HepG2 (cell line): ENCODE results near the gene SLAMF6. TPM values are rescaled to one million over a fixed set of nuclear protein-coding genes. Genes with fewer than 3 reads are reported as not detected.

Experiments used
- CREM ChIP-seq, 2 experiments: sonication (generic) in 1 of 2; formaldehyde crosslinking in 1 of 2; IDR thresholded peaks; 2 replicates each; pipeline versions ENCODE4 v1.4.0 to v1.6.1; 2016 to 2020; ENCODE audit warnings: antibody characterized with exemption in 1 of 2, mild to moderate bottlenecking in 1 of 2, missing genetic modification reagents in 1 of 2
- FOXP1 ChIP-seq, 2 experiments: fragments of 450-650 bp in 1 of 2; IDR thresholded peaks; 2 replicates each; pipeline ENCODE4 v1.6.1; 2017 to 2018; ENCODE audit warnings: antibody characterized with exemption in 1 of 2
- KDM6A ChIP-seq: IDR thresholded peaks from 2 replicates; pipeline ENCODE4 v1.6.1; 2016; ENCODE audit warnings: low read depth
- KLF15 ChIP-seq: sonication (generic); formaldehyde crosslinking; IDR thresholded peaks from 2 replicates; pipeline ENCODE4 v1.8.1; 2023; ENCODE audit warnings: borderline replicate concordance, mild to moderate bottlenecking, inconsistent platforms, missing genetic modification reagents, mixed read lengths
- KLF6 ChIP-seq: IDR thresholded peaks from 2 replicates; pipeline ENCODE4 v1.8.0; 2016; ENCODE audit warnings: missing biosample characterization, missing genetic modification reagents
- LCORL ChIP-seq, 2 experiments: fragments of 450-650 bp in 1 of 2; sonication (generic) in 1 of 2; formaldehyde crosslinking in 1 of 2; IDR thresholded peaks; 2 replicates each; pipeline versions ENCODE4 v1.5.0 to v1.6.1; 2017 to 2020; ENCODE audit warnings: antibody characterized with exemption in 1 of 2, missing genetic modification reagents in 1 of 2
- PRPF4 ChIP-seq: fragments of 200-400 bp; formaldehyde crosslinking; IDR thresholded peaks from 2 replicates; pipeline ENCODE4 v1.6.1; 2016; ENCODE audit warnings: low read length, low read depth; ENCODE audit not compliant: poor library complexity, severe bottlenecking
- RFX5 ChIP-seq: IDR thresholded peaks from 2 replicates; pipeline ENCODE4 v1.6.1; 2011; ENCODE audit warnings: low read depth, low read length, improper control_type of control experiment
- SAFB2 ChIP-seq: sonication (generic); formaldehyde crosslinking; IDR thresholded peaks from 2 replicates; pipeline ENCODE4 v1.5.1; 2020; ENCODE audit warnings: missing genetic modification reagents, low read depth, mild to moderate bottlenecking, borderline replicate concordance
- ZNF263 ChIP-seq: sonication (generic); formaldehyde crosslinking; IDR thresholded peaks from 2 replicates; pipeline ENCODE4 v1.4.0; 2020; ENCODE audit warnings: missing genetic modification reagents
- ZNF746 ChIP-seq: sonication (generic); formaldehyde crosslinking; IDR thresholded peaks from 2 replicates; pipeline ENCODE4 v1.8.0; 2022; ENCODE audit warnings: mild to moderate bottlenecking, missing genetic modification reagents
- polyA plus RNA-seq, 8 experiments: library from polyadenylated mRNA; depleted of rRNA in 3 of 8; stranded (reverse) in 7 of 8; unstranded in 1 of 8; fragments of >200 nt; fragmentation: Illumina TruSeq in 4 of 8; extraction: Trizol in 4 of 8; gene quantifications; 2 replicates each; pipeline versions ENCODE4 v1.2.1 to v1.2.3, GENCODE V29; 2011 to 2016; ENCODE audit warnings: low read depth in 4 of 8, missing spikeins in 1 of 8, mixed read lengths in 1 of 8; ENCODE audit not compliant: insufficient read depth in 1 of 8
- total RNA-seq, 5 experiments: library from RNA; depleted of rRNA; stranded (reverse); fragments of >200 nt; fragmentation: Illumina TruSeq; extraction: Trizol; gene quantifications; 2 replicates each; pipeline ENCODE4 v1.2.3, GENCODE V29; 2016; ENCODE audit warnings: low read depth in 1 of 5
- TF ChIP-seq, protein P1 (sequence below): sonication (generic); formaldehyde crosslinking; conservative IDR thresholded peaks from 2 replicates; pipeline ENCODE4 v1.4.0; 2020; ENCODE audit warnings: mild to moderate bottlenecking, missing genetic modification reagents, moderate library complexity
- TF ChIP-seq, protein P2 (sequence below): sonication (generic); formaldehyde crosslinking; IDR thresholded peaks from 2 replicates; pipeline ENCODE4 v1.5.0; 2020; ENCODE audit warnings: missing genetic modification reagents
- TF ChIP-seq, protein P3 (sequence below): sonication (generic); formaldehyde crosslinking; IDR thresholded peaks from 2 replicates; pipeline ENCODE4 v1.4.0; 2020; ENCODE audit warnings: missing genetic modification reagents, borderline replicate concordance
- TF ChIP-seq, protein P4 (sequence below): sonication (generic); formaldehyde crosslinking; IDR thresholded peaks from 2 replicates; pipeline ENCODE4 v1.5.1; 2020; ENCODE audit warnings: missing genetic modification reagents, mild to moderate bottlenecking, borderline replicate concordance
- TF ChIP-seq, protein P5 (sequence below): sonication (generic); formaldehyde crosslinking; IDR thresholded peaks from 2 replicates; pipeline ENCODE4 v1.4.0; 2020; ENCODE audit warnings: mild to moderate bottlenecking, missing genetic modification reagents, borderline replicate concordance

The SLAMF6 gene
- total and polyA plus RNA-seq, 2 of the 13 experiments (the other 11 are each of a cell fraction or from before 2014, with no cell fraction given), result not detected

DNA sequence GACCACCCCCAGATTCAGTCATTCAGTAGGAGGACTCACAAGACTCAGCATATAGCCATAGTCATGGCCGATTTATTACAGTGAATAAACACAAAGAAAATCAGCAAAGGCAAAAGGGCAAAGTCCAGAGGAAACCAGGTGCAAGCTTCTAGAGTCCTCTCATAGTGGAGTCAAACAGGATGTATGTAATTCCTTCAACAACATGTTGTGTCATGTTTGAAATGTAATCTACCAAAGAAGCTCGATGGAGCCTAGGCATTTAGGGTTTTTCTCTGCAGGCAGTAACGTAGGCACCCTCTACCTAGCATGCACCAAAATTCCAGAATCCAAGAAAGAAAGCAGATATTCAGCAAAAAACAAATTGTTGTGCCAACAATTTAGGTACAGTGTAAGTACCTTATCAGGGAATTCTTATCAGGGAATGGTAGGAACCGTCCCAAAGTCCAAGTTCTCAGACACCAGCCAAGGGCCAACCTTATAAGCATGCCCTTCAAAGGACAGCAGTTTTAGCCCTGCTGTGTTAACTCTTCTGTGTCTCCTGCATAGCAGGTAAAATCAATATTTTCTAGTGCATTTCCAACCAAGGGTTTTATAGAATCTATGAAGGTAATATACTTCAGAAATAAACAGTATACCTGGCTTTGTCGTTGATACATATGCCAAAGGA is 16.1 kb upstream of the SLAMF6 start (continued):
- TF ChIP-seq, protein P1, sequence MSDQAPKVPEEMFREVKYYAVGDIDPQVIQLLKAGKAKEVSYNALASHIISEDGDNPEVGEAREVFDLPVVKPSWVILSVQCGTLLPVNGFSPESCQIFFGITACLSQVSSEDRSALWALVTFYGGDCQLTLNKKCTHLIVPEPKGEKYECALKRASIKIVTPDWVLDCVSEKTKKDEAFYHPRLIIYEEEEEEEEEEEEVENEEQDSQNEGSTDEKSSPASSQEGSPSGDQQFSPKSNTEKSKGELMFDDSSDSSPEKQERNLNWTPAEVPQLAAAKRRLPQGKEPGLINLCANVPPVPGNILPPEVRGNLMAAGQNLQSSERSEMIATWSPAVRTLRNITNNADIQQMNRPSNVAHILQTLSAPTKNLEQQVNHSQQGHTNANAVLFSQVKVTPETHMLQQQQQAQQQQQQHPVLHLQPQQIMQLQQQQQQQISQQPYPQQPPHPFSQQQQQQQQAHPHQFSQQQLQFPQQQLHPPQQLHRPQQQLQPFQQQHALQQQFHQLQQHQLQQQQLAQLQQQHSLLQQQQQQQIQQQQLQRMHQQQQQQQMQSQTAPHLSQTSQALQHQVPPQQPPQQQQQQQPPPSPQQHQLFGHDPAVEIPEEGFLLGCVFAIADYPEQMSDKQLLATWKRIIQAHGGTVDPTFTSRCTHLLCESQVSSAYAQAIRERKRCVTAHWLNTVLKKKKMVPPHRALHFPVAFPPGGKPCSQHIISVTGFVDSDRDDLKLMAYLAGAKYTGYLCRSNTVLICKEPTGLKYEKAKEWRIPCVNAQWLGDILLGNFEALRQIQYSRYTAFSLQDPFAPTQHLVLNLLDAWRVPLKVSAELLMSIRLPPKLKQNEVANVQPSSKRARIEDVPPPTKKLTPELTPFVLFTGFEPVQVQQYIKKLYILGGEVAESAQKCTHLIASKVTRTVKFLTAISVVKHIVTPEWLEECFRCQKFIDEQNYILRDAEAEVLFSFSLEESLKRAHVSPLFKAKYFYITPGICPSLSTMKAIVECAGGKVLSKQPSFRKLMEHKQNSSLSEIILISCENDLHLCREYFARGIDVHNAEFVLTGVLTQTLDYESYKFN (CRISPR knock-in tag), result peak; percentile 67
- TF ChIP-seq, protein P2, sequence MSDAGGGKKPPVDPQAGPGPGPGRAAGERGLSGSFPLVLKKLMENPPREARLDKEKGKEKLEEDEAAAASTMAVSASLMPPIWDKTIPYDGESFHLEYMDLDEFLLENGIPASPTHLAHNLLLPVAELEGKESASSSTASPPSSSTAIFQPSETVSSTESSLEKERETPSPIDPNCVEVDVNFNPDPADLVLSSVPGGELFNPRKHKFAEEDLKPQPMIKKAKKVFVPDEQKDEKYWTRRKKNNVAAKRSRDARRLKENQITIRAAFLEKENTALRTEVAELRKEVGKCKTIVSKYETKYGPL (CRISPR knock-in tag), result no peak
- TF ChIP-seq PRPF4 (no peak), FOXP1 (IDR thresholded peaks at IDR 0.05) (no peak), FOXP1 (CRISPR knock-in tag; IDR thresholded peaks at IDR 0.05) (0 out of 2 replicates have a peak, but pooled peaks have one; percentile 5), KLF15 (CRISPR knock-in tag) (no peak), RFX5 (no peak), LCORL (IDR thresholded peaks at IDR 0.05) (no peak), LCORL (CRISPR knock-in tag; IDR thresholded peaks at IDR 0.05) (0 out of 2 replicates have a peak, but pooled peaks have one; percentile 26), KDM6A (CRISPR knock-in tag) (peak; percentile 20; the same call in 1 of the 2 replicates), ZNF746 (CRISPR knock-in tag) (no peak), ZNF263 (no peak; the same call in 1 of the 2 replicates), CREM (IDR thresholded peaks at IDR 0.05) (peak; percentile 28; the same call in 1 of the 2 replicates), CREM (CRISPR knock-in tag; IDR thresholded peaks at IDR 0.05) (no peak), KLF6 (CRISPR knock-in tag) (no peak), SAFB2 (CRISPR knock-in tag) (no peak)
- TF ChIP-seq, protein P3, sequence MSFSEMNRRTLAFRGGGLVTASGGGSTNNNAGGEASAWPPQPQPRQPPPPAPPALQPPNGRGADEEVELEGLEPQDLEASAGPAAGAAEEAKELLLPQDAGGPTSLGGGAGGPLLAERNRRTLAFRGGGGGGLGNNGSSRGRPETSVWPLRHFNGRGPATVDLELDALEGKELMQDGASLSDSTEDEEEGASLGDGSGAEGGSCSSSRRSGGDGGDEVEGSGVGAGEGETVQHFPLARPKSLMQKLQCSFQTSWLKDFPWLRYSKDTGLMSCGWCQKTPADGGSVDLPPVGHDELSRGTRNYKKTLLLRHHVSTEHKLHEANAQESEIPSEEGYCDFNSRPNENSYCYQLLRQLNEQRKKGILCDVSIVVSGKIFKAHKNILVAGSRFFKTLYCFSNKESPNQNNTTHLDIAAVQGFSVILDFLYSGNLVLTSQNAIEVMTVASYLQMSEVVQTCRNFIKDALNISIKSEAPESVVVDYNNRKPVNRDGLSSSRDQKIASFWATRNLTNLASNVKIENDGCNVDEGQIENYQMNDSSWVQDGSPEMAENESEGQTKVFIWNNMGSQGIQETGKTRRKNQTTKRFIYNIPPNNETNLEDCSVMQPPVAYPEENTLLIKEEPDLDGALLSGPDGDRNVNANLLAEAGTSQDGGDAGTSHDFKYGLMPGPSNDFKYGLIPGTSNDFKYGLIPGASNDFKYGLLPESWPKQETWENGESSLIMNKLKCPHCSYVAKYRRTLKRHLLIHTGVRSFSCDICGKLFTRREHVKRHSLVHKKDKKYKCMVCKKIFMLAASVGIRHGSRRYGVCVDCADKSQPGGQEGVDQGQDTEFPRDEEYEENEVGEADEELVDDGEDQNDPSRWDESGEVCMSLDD (CRISPR knock-in tag), result no peak
- TF ChIP-seq, protein P4, sequence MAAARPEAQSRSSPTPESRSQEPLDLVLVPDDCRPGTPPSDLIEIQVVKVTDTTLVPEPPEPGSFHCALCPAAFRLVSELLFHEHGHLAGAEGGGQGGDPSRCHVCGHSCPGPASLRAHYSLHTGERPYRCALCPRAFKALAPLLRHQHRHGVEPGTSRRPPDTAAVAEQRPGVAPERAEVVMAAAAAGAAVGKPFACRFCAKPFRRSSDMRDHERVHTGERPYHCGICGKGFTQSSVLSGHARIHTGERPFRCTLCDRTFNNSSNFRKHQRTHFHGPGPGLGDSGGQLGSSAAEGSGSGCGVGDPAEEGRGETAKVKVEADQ (CRISPR knock-in tag), result no peak
- TF ChIP-seq, protein P5, sequence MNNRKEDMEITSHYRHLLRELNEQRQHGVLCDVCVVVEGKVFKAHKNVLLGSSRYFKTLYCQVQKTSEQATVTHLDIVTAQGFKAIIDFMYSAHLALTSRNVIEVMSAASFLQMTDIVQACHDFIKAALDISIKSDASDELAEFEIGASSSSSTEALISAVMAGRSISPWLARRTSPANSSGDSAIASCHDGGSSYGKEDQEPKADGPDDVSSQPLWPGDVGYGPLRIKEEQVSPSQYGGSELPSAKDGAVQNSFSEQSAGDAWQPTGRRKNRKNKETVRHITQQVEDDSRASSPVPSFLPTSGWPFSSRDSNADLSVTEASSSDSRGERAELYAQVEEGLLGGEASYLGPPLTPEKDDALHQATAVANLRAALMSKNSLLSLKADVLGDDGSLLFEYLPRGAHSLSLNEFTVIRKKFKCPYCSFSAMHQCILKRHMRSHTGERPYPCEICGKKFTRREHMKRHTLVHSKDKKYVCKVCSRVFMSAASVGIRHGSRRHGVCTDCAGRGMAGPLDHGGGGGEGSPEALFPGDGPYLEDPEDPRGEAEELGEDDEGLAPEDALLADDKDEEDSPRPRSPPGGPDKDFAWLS (CRISPR knock-in tag), result no peak
